ENCODE results near the gene KIF5A.

GRCh38 chr12:57584050-57584449 is 34.2 kb downstream of the KIF5A start:
- TF ChIP-seq, protein P1, sequence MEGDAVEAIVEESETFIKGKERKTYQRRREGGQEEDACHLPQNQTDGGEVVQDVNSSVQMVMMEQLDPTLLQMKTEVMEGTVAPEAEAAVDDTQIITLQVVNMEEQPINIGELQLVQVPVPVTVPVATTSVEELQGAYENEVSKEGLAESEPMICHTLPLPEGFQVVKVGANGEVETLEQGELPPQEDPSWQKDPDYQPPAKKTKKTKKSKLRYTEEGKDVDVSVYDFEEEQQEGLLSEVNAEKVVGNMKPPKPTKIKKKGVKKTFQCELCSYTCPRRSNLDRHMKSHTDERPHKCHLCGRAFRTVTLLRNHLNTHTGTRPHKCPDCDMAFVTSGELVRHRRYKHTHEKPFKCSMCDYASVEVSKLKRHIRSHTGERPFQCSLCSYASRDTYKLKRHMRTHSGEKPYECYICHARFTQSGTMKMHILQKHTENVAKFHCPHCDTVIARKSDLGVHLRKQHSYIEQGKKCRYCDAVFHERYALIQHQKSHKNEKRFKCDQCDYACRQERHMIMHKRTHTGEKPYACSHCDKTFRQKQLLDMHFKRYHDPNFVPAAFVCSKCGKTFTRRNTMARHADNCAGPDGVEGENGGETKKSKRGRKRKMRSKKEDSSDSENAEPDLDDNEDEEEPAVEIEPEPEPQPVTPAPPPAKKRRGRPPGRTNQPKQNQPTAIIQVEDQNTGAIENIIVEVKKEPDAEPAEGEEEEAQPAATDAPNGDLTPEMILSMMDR (conservative IDR thresholded peaks at IDR 0.05) = no peak
- no peak for TF ChIP-seq ZFX (IDR thresholded peaks at IDR 0.05)

Data from C4-2B (cell line).